SK-N-SH (cell line): ENCODE measurements around the gene MEN1.

ENCODE experiments used
- CTCF ChIP-seq: fragments of 200-600 bp; sonication (generic); IDR thresholded peaks from 2 replicates; pipeline ENCODE4 v1.6.1; 2017; ENCODE audit warnings: antibody characterized with exemption, mild to moderate bottlenecking, moderate library complexity
- EP300 ChIP-seq, 2 experiments: IDR thresholded peaks; 2 replicates each; pipeline versions ENCODE4 v1.4.0 to v1.6.1; 2012; ENCODE audit warnings: borderline replicate concordance in 1 of 2, low read depth in 1 of 2, low read length in 1 of 2
- GABPA ChIP-seq: IDR thresholded peaks from 2 replicates; pipeline ENCODE4 v1.4.0; 2012; ENCODE audit warnings: low read depth, mild to moderate bottlenecking
- JUND ChIP-seq: IDR thresholded peaks from 2 replicates; pipeline ENCODE4 v1.4.0; 2012
- POLR2AphosphoS5 ChIP-seq: IDR thresholded peaks from 2 replicates; pipeline ENCODE4 v1.6.1; 2012; ENCODE audit warnings: low read depth, low read length
- RAD21 ChIP-seq: IDR thresholded peaks from 2 replicates; pipeline ENCODE4 v1.6.1; 2012; ENCODE audit warnings: mild to moderate bottlenecking, low read length
- SIN3A ChIP-seq: IDR thresholded peaks from 2 replicates; pipeline ENCODE4 v1.6.1; 2012; ENCODE audit warnings: low read depth, mild to moderate bottlenecking, low read length, moderate library complexity, borderline replicate concordance
- YY1 ChIP-seq: IDR thresholded peaks from 2 replicates; pipeline ENCODE4 v1.4.0; 2012; ENCODE audit warnings: low read depth, mild to moderate bottlenecking

- TF ChIP-seq SIN3A (no peak), POLR2AphosphoS5 (no peak), CTCF (no peak), RAD21 (no peak), YY1 (no peak), GABPA (no peak), JUND (no peak), EP300 (IDR thresholded peaks at IDR 0.05; ENCODE audit: borderline replicate concordance in 1 of 2, low read depth in 1 of 2, low read length in 1 of 2) (no peak)
These were observed 9.2 kb downstream of the MEN1 start for GRCh38 chr11:64801158-64801464.
